Measurements from ENCODE around the gene OGFR.

DNA sequence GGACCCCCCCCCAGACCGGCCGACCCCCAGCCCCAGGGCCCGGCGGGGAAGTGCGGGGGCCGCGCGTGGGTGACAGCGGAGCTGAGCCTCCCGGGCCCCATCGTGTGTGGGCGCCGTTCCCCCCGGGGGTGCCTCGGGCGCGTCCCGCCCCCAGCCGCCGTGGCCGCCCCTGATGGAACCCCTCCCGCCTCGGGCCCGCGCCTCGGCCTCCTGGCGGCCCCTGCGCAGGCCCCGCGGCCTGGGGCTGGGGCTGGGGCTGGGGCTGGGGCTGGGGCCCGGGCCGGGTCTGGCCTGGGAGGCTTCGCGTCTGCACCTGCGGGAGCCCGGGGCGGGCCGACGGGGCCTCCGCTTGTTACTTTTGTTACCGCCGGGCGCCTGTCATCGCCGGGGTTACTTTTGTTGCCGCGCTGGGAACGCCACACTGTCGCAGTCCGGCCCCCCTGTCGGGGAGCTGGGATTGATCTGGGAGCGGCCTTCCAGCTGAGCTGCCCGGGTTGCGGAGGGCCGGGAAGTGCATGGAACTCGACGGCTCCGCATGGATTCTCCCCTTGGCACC lies 598 bp downstream of the OGFR start:
- TF ChIP-seq POLR2A (IDR thresholded peaks at IDR 0.05; ENCODE audit: low read depth, low read length) (no peak), JUN (IDR thresholded peaks at IDR 0.05; ENCODE audit: borderline replicate concordance, insufficient read depth, insufficient read length, low read depth) (no peak), POLR2AphosphoS5 (IDR thresholded peaks at IDR 0.05; ENCODE audit: insufficient read depth, low read depth, low read length) (no peak), EZH2 (IDR thresholded peaks at IDR 0.05; ENCODE audit: borderline replicate concordance, low read depth, low read length, severe bottlenecking) (no peak)
- TF ChIP-seq, protein P1, sequence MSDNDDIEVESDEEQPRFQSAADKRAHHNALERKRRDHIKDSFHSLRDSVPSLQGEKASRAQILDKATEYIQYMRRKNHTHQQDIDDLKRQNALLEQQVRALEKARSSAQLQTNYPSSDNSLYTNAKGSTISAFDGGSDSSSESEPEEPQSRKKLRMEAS (IDR thresholded peaks at IDR 0.05; ENCODE audit: insufficient read depth, insufficient read length), result no peak
